MCF 10A (cell line): ENCODE data around the gene SMARCD1. TPM values are rescaled to one million over a fixed set of nuclear protein-coding genes. Genes with fewer than 3 reads are reported as not detected.

Experiments used
- Bru-seq: library from RNA; stranded (reverse); fragments of 400-500 nt; gene quantifications from one replicate; lab custom pipeline; 2021; lab: Mats Ljungman, UMichigan
- BruChase-seq, 2 experiments: library from RNA; stranded (reverse); fragments of 400-500 nt; gene quantifications; one replicate each; lab custom pipeline; 2021; lab: Mats Ljungman, UMichigan
- BruUV-seq: library from RNA; stranded (reverse); fragments of 400-500 nt; replicated peaks from 2 replicates; lab custom pipeline; 2021; lab: Mats Ljungman, UMichigan
- CTCF ChIA-PET: fragments of 300-600 bp; sonication (Branson Sonifier 250); formaldehyde crosslinking; extraction: SDS; loops from one replicate; lab custom pipeline; 2021; ENCODE audit warnings: antibody characterized with exemption, inconsistent platforms; lab: Yijun Ruan, JAX
- POLR2A ChIA-PET: fragments of 300-600, 350-650 bp; sonication (Branson Sonifier 250); formaldehyde crosslinking; extraction: SDS; loops from one replicate; lab custom pipeline; 2020; ENCODE audit warnings: antibody characterized with exemption, inconsistent platforms; lab: Yijun Ruan, JAX
- DNase-seq: peaks from one replicate; pipeline ENCODE4 v3.0.0-alpha.2; 2018; ENCODE audit not compliant: unreplicated experiment
- H3K27ac Mint-ChIP-seq: one replicate; pipeline ENCODE4 v1.8.0; 2022; ENCODE audit warnings: mild to moderate bottlenecking, low read depth, mixed read lengths; ENCODE audit not compliant: unreplicated experiment
- H3K27me3 Mint-ChIP-seq: one replicate; pipeline ENCODE4 v1.8.0; 2022; ENCODE audit warnings: mixed read lengths; ENCODE audit not compliant: insufficient read depth, unreplicated experiment
- H3K36me3 Mint-ChIP-seq: one replicate; pipeline ENCODE4 v1.8.0; 2022; ENCODE audit warnings: mild to moderate bottlenecking, moderate library complexity, mixed read lengths; ENCODE audit not compliant: insufficient read depth, unreplicated experiment
- H3K4me1 Mint-ChIP-seq: one replicate; pipeline ENCODE4 v1.8.0; 2022; ENCODE audit warnings: mixed read lengths; ENCODE audit not compliant: insufficient read depth, unreplicated experiment
- H3K4me3 Mint-ChIP-seq: one replicate; pipeline ENCODE4 v1.8.0; 2022; ENCODE audit warnings: mild to moderate bottlenecking, moderate library complexity, mixed read lengths; ENCODE audit not compliant: unreplicated experiment
- H3K9me3 Mint-ChIP-seq: one replicate; pipeline ENCODE4 v1.8.0; 2022; ENCODE audit warnings: mixed read lengths; ENCODE audit not compliant: unreplicated experiment
- CTCF ChIP-seq: fragments of 200-600 bp; IDR thresholded peaks from one replicate; pipeline ENCODE4 v1.8.0; 2022; ENCODE audit warnings: antibody characterized with exemption, mild to moderate bottlenecking; ENCODE audit not compliant: unreplicated experiment
- intact Hi-C: fragments of 100-400 bp; cut with micrococcal nuclease; formaldehyde crosslinking; loops from 2 replicates; pipeline ENCODE4 v1.14.1; 2022
- long read RNA-seq: library from polyadenylated mRNA; stranded (forward); transcript quantifications from one replicate; pipeline ENCODE4 v2.0.0, GENCODE V29; 2022
- total RNA-seq: library from RNA; stranded (reverse); gene quantifications from 2 replicates; pipeline ENCODE4 v1.2.3, GENCODE V29; 2022

Gene SMARCD1
- 57.4 and 58.7 TPM in 2 replicates for total RNA-seq
- percentile 82 among the genes with signal in this experiment for Bru-seq, nascent RNA
- percentile 93 among the genes with signal in this experiment for BruChase-seq, experiment 1, labeled RNA remaining after a 6-hour chase
- BruChase-seq, experiment 2, labeled RNA remaining after a 2-hour chase, result percentile 89 among the genes with signal in this experiment
- long read RNA-seq, transcript SMARCD1-202 (13 exons, 3,658 nt), result major isoform, 14 of 35 reads
- long read RNA-seq, partial matches to known transcripts, result 6 of 35 reads
- long read RNA-seq, other reads (novel, unspliced or antisense), result 9 of 35 reads

- intact Hi-C loops, result no loop called here
- POLR2A ChIA-PET, result interaction anchor here (0.5 to 4.4 kb wide), 17 partner anchors 9 to 909 kb away, joined by 3 to 70 read pairs (median 4); partner anchors contain the start of genes ATF1, BCDIN3D, CERS5 and COX14
- Mint-ChIP-seq H3K4me3 (peak within 1 kb of the TSS; percentile 87), H3K27ac (peak within 1 kb of the TSS; percentile 90), H3K36me3 (peaks cover 32% of the 10 kb centered on the region), H3K4me1 (peaks cover 33% of the 10 kb centered on the region), H3K27me3 (no peaks in the 10 kb centered on the region), H3K9me3 (no peaks in the 10 kb centered on the region)
- DNase-seq, result peak; percentile 90
- CTCF ChIA-PET, result interaction anchor here (0.6 to 11.7 kb wide), 23 partner anchors 9 to 467 kb away, joined by 3 to 232 read pairs (median 4); partner anchors contain the start of genes CERS5, COX14 and GPD1
- BruUV-seq, result TSS peak; percentile 77
- TF ChIP-seq CTCF, result no peak
Observed at GRCh38 chr12:50084775-50085614, at the start of gene SMARCD1. Gene SMARCD1 (plus strand): TSS chr12:50085342. CDS start chr12:50085370, 28 bp downstream.

GRCh38 chr12:50038336-50038735 is 46.8 kb upstream of the SMARCD1 start:
- Mint-ChIP-seq H3K27me3 (no peaks in the 10 kb centered on the region), H3K4me1 (peaks cover 7% of the 10 kb centered on the region), H3K36me3 (no peaks in the 10 kb centered on the region), H3K9me3 (no peaks in the 10 kb centered on the region), H3K27ac (no peak overlapping the region), H3K4me3 (no peak overlapping the region)
- DNase-seq, result no peak
- intact Hi-C loops, result no loop called here
- ChIA-PET POLR2A (interaction anchor here (0.5 to 1.4 kb wide), 6 partner anchors 13 to 183 kb away, joined by 3 to 7 read pairs (median 4); no protein-coding TSS in a partner anchor), CTCF (interaction anchor here (0.7 to 5.4 kb wide), 22 partner anchors 9 to 213 kb away, joined by 3 to 58 read pairs (median 6); partner anchors contain the start of genes AQP6 and RACGAP1)
- TF ChIP-seq CTCF, result no peak
- BruUV-seq, result no TSS peak

- H3K4me1 Mint-ChIP-seq, result peaks cover 7% of the 10 kb centered on the region
- POLR2A ChIA-PET, result interaction anchor here (0.9 to 1.4 kb wide), 2 partner anchors 14 to 17 kb away, joined by 3 to 7 read pairs; partner anchors contain the start of gene RACGAP1
- intact Hi-C loops, result no loop called here
- H3K4me3 Mint-ChIP-seq, result no peak overlapping the region
- H3K27me3 Mint-ChIP-seq, result no peaks in the 10 kb centered on the region
- DNase-seq, result peak; percentile 80
- no peaks in the 10 kb centered on the region for H3K9me3 Mint-ChIP-seq
- no peak overlapping the region for H3K27ac Mint-ChIP-seq
- BruUV-seq, result no TSS peak
- no peaks in the 10 kb centered on the region for H3K36me3 Mint-ChIP-seq
- peak; percentile 81 for TF ChIP-seq CTCF
- CTCF ChIA-PET, result interaction anchor here (0.6 to 5.4 kb wide), 25 partner anchors 8 to 673 kb away, joined by 3 to 58 read pairs (median 6); partner anchors contain the start of genes AQP6 and RACGAP1
Observed at GRCh38 chr12:50039151-50039835, 45.8 kb upstream of the SMARCD1 start.
